GM23248 (cell line): ENCODE results near the gene PHPT1. TPM values are rescaled to one million over a fixed set of nuclear protein-coding genes. Genes with fewer than 3 reads are reported as not detected.
"Not testable (repeated sequence)": the region's sequence is repeated elsewhere in the genome, so short reads cannot be mapped to it uniquely, and the experiment has no call there.

Source experiments
- DNase-seq: peaks from one replicate; pipeline ENCODE4 v3.0.0-alpha.2; 2015
- H2AFZ ChIP-seq: fragments of 200-600 bp; sonication (generic); 2 replicates; pipeline ENCODE4 v1.6.1; 2016; ENCODE audit warnings: antibody characterized with exemption
- H3F3A ChIP-seq: fragments of 200-600 bp; sonication (generic); 2 replicates; pipeline ENCODE4 v1.6.1; 2016; ENCODE audit warnings: mild to moderate bottlenecking, antibody characterized with exemption, mixed run types; ENCODE audit not compliant: insufficient read depth
- H3K27ac ChIP-seq: fragments of 200-600 bp; sonication (generic); 2 replicates; pipeline ENCODE4 v1.5.1; 2016; ENCODE audit warnings: mild to moderate bottlenecking
- H3K27me3 ChIP-seq: fragments of 200-600 bp; sonication (generic); replicated peaks from 2 replicates; pipeline ENCODE4 v1.6.1; 2016; ENCODE audit warnings: mild to moderate bottlenecking; ENCODE audit not compliant: insufficient read depth
- H3K36me3 ChIP-seq: fragments of 200-600 bp; sonication (generic); 2 replicates; pipeline ENCODE4 v1.6.1; 2016; ENCODE audit warnings: low read depth, mild to moderate bottlenecking
- H3K4me1 ChIP-seq: fragments of 200-600 bp; sonication (generic); 2 replicates; pipeline ENCODE4 v1.6.1; 2016; ENCODE audit warnings: mild to moderate bottlenecking; ENCODE audit not compliant: insufficient read depth
- H3K4me2 ChIP-seq: fragments of 200-600 bp; sonication (generic); one replicate; pipeline ENCODE4 v1.6.1; 2016; ENCODE audit warnings: mild to moderate bottlenecking; ENCODE audit not compliant: unreplicated experiment
- H3K4me3 ChIP-seq: fragments of 200-600 bp; sonication (generic); 2 replicates; pipeline ENCODE4 v1.5.1; 2016; ENCODE audit warnings: mild to moderate bottlenecking
- H3K79me2 ChIP-seq: fragments of 200-600 bp; sonication (generic); 2 replicates; pipeline ENCODE4 v1.6.1; 2016; ENCODE audit warnings: mild to moderate bottlenecking; ENCODE audit not compliant: insufficient read depth
- H3K9ac ChIP-seq: fragments of 200-600 bp; sonication (generic); 2 replicates; pipeline ENCODE4 v1.6.1; 2016; ENCODE audit warnings: mild to moderate bottlenecking
- H3K9me2 ChIP-seq: fragments of 200-600 bp; sonication (generic); 2 replicates; pipeline ENCODE4 v1.6.1; 2016; ENCODE audit warnings: mixed run types, mild to moderate bottlenecking, moderate library complexity; ENCODE audit not compliant: insufficient read depth
- H3K9me3 ChIP-seq: fragments of 200-600 bp; sonication (generic); one replicate; pipeline ENCODE4 v1.6.1; 2017; ENCODE audit warnings: low read depth
- H4K20me1 ChIP-seq: fragments of 200-600 bp; sonication (generic); 2 replicates; pipeline ENCODE4 v1.6.0; 2016; ENCODE audit not compliant: insufficient read depth
- EZH2 ChIP-seq: fragments of 200-600 bp; sonication (generic); IDR thresholded peaks from 2 replicates; pipeline ENCODE4 v1.6.1; 2018; ENCODE audit warnings: antibody characterized with exemption, mild to moderate bottlenecking; ENCODE audit not compliant: insufficient read depth, poor library complexity, severe bottlenecking
- EZH2phosphoT487 ChIP-seq: fragments of 200-600 bp; sonication (generic); IDR thresholded peaks from 2 replicates; pipeline ENCODE4 v1.6.1; 2018; ENCODE audit warnings: antibody characterized with exemption, moderate library complexity, mild to moderate bottlenecking, low read depth; ENCODE audit not compliant: insufficient read depth
- WGBS, 2 experiments: methylation state at CpG; one replicate each; pipeline ENCODE4 v1.1.6; 2015 to 2017; ENCODE audit warnings: low lambda C conversion rate in 2 of 2, low coverage in 1 of 2; ENCODE audit errors: missing lambda C conversion rate in 2 of 2; 5-methylcytosine and 5-hydroxymethylcytosine counted together
- in situ Hi-C: fragments of 300-500 bp; cut with MboI; formaldehyde crosslinking; loops from 2 replicates; pipeline ENCODE4 v1.15.0; 2020
- polyA plus RNA-seq: library from polyadenylated mRNA; unstranded; fragments of >200 nt; fragmentation: Nextera tagmentation; extraction: Ambion mirVana; gene quantifications from 2 replicates; pipeline ENCODE4 v1.2.1, GENCODE V29; 2016
- total RNA-seq: library from RNA; depleted of rRNA; stranded (reverse); fragments of >200 nt; shearing (Covaris generic); gene quantifications from 2 replicates; pipeline ENCODE4 v1.2.3, GENCODE V29; 2014

Gene PHPT1
- total and polyA plus RNA-seq, 2 experiments from 2014 or later: 84.6 to 302 TPM

DNA sequence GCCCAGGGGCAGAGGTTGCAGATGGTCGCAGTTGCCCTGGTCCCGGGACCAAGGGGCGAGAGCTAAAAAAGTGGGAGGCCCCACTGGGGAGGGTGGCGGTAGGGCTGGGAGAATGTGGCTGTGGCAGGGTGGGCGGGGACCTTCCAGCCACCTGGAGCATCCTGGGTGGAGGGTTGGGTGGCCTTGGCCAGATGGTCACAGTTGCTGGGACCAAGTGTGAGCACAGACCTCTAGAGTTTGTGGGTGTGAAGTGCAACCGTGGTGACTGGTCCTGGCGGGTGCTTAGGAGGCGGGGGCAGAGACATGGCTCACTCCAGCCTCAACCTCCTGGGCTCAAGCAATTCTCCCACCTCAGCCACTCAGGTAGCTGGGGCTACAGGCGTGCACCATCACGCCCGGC, 31.4 kb downstream of the PHPT1 start:
- H3K79me2 ChIP-seq: no peaks in the 10 kb centered on the region
- H3K4me2 ChIP-seq: no peak overlapping the region
- no peak overlapping the region for H3K4me3 ChIP-seq
- TF ChIP-seq EZH2phosphoT487: no peak
- TF ChIP-seq EZH2: no peak
- no peak overlapping the region for H2AFZ ChIP-seq
- H3K9me2 ChIP-seq: no peaks in the 10 kb centered on the region
- H4K20me1 ChIP-seq: no peaks in the 10 kb centered on the region
- H3K9ac ChIP-seq: no peak overlapping the region
- no peaks in the 10 kb centered on the region for H3K27me3 ChIP-seq
- H3K27ac ChIP-seq: no peak overlapping the region
- H3F3A ChIP-seq: 0 out of 2 replicates have a peak, but pooled peaks cover 9% of the 10 kb centered on the region
- H3K9me3 ChIP-seq: no peaks in the 10 kb centered on the region
- 77 to 78% methylated on average over 7 to 11 of the region's 11 CpGs for WGBS, 2 experiments
- DNase-seq: no peak
- no peaks in the 10 kb centered on the region for H3K36me3 ChIP-seq
- H3K4me1 ChIP-seq: peaks cover 10% of the 10 kb centered on the region
- in situ Hi-C loops: no loop called here

GRCh38 chr9:136881691-136882108, 32.5 kb downstream of the PHPT1 start:
- H4K20me1 ChIP-seq: no peaks in the 10 kb centered on the region
- 31 to 36% methylated on average over 9 of the region's 9 CpGs for WGBS, 2 experiments
- peak overlapping the region; percentile 69 for H2AFZ ChIP-seq
- peaks cover under 1% of the 10 kb centered on the region for H3K79me2 ChIP-seq
- no peak overlapping the region for H3K4me2 ChIP-seq
- H3K27me3 ChIP-seq: no peaks in the 10 kb centered on the region
- in situ Hi-C loops: no loop called here
- 0 out of 2 replicates have a peak, but pooled peaks cover 9% of the 10 kb centered on the region for H3F3A ChIP-seq
- H3K4me3 ChIP-seq: no peak overlapping the region
- peaks cover 10% of the 10 kb centered on the region for H3K4me1 ChIP-seq
- H3K9me2 ChIP-seq: no peaks in the 10 kb centered on the region
- H3K36me3 ChIP-seq: no peaks in the 10 kb centered on the region
- TF ChIP-seq EZH2phosphoT487: no peak
- TF ChIP-seq EZH2: no peak
- no peak overlapping the region for H3K27ac ChIP-seq
- H3K9me3 ChIP-seq: no peaks in the 10 kb centered on the region
- peak overlapping the region; percentile 50; the same call in 1 of the 2 replicates for H3K9ac ChIP-seq
- peak; percentile 57 for DNase-seq

- Histone ChIP-seq H3K79me2 (peaks cover 7% of the 10 kb centered on the region), H3K4me2 (peak overlapping the region; percentile 58), H3K27ac (peak overlapping the region; percentile 11; the same call in 1 of the 2 replicates), H3K36me3 (no peaks in the 10 kb centered on the region), H3K9me3 (no peaks in the 10 kb centered on the region), H3K27me3 (no peaks in the 10 kb centered on the region), H3K4me3 (peak overlapping the region; percentile 41), H2AFZ (peak overlapping the region; percentile 69), H4K20me1 (no peaks in the 10 kb centered on the region), H3K9me2 (no peaks in the 10 kb centered on the region), H3K4me1 (peaks cover 10% of the 10 kb centered on the region), H3K9ac (peak overlapping the region; percentile 50), H3F3A (0 out of 2 replicates have a peak, but pooled peaks cover 9% of the 10 kb centered on the region)
- peak; percentile 91 for DNase-seq
- 25 to 32% methylated on average over 16 to 18 of the region's 19 CpGs for WGBS, 2 experiments
- in situ Hi-C loops: no loop called here
- TF ChIP-seq EZH2: no peak
- TF ChIP-seq EZH2phosphoT487: no peak
Measured at GRCh38 chr9:136882109-136882946, 33.1 kb downstream of the PHPT1 start.

GRCh38 chr9:136882947-136883283, 33.7 kb downstream of the PHPT1 start:
- Histone ChIP-seq H3K4me3 (peak overlapping the region; percentile 41; the same call in 1 of the 2 replicates), H3K4me2 (peak overlapping the region; percentile 58), H2AFZ (peak overlapping the region; percentile 69; the same call in 1 of the 2 replicates), H3K79me2 (peaks cover 13% of the 10 kb centered on the region)
- H3K9ac ChIP-seq, H4K20me1 ChIP-seq, H3F3A ChIP-seq, DNase-seq, H3K4me1 ChIP-seq, H3K36me3 ChIP-seq, H3K9me2 ChIP-seq, H3K9me3 ChIP-seq, in situ Hi-C loops, H3K27ac ChIP-seq, H3K27me3 ChIP-seq: not testable (repeated sequence)
- WGBS, 2 experiments: 90 to 96% methylated on average over 9 of the region's 9 CpGs

DNA sequence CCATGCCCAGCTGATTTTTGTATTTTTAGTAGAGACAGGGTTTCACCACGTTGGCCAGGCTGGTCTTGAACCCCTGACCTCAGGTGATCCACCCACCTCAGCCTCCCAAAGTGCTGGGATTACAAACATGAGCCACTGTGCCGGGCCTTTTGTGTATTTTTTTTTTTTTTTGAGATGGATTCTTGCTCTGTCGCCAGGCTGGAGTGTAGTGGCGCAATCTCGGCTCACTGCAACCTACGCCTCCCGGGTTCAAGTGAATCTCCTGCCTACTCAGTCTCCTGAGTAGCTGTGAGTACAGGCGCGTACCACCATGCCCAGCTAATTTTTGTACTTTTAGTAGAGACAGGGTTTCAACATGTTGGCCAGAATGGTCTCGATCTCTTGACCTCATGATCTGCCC, 34.5 kb downstream of the PHPT1 start:
- in situ Hi-C loops, H3K9me2 ChIP-seq, H4K20me1 ChIP-seq, H3F3A ChIP-seq, H3K4me1 ChIP-seq, DNase-seq, H3K4me2 ChIP-seq, H3K4me3 ChIP-seq, H3K27ac ChIP-seq, H3K27me3 ChIP-seq, H2AFZ ChIP-seq, H3K36me3 ChIP-seq, H3K9me3 ChIP-seq, H3K9ac ChIP-seq: not testable (repeated sequence)
- peaks cover 20% of the 10 kb centered on the region for H3K79me2 ChIP-seq
- WGBS, 2 experiments: 81 to 86% methylated on average over 9 to 10 of the region's 10 CpGs
